Adrenal gland (tissue), 5 donors: ENCODE results near the gene NPAS4.

ENCODE experiments used
- POLR2A ChIP-seq, 2 donors: fragments of 450-650 bp; IDR thresholded peaks; one replicate each; pipeline ENCODE4 v1.6.1; 2017; ENCODE audit warnings: antibody characterized with exemption in 2 of 2, mild to moderate bottlenecking in 2 of 2, moderate library complexity in 1 of 2
- TF ChIP-seq, protein P1 (sequence below), 6 experiments: fragments of 450-650 bp in 4 of 6; fragments of 200-600 bp in 2 of 6; sonication (generic) in 1 of 6; IDR thresholded peaks; 1 replicate in 5 of 6; 2 replicates in 1 of 6; pipeline versions ENCODE4 v1.5.1 to v1.8.0; 2016 to 2021; ENCODE audit warnings: antibody characterized with exemption in 6 of 6, mild to moderate bottlenecking in 2 of 6, moderate library complexity in 1 of 6
- donor health status: DM: no; HTN: no; CAD: no.

DNA sequence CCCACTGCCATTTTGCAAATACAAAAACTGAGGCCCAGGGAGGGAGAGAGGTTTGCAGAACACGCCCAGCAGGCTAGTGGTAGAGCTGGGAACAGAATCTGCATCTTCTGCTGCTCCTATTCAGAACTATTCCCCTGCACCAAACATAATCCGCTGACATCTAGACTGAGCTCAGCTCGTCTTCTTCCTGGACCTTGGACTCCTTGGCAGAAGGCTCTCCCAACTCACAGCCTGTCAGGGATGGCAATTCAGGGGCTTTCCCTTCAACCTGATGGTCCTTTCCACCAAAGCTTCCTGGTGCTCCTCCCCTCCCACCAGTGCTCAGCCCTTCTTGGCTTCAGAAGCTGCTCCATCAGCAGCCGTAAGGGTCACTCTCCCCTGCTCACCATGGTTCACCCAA, 9.5 kb upstream of the NPAS4 start:
- TF ChIP-seq, protein P1, sequence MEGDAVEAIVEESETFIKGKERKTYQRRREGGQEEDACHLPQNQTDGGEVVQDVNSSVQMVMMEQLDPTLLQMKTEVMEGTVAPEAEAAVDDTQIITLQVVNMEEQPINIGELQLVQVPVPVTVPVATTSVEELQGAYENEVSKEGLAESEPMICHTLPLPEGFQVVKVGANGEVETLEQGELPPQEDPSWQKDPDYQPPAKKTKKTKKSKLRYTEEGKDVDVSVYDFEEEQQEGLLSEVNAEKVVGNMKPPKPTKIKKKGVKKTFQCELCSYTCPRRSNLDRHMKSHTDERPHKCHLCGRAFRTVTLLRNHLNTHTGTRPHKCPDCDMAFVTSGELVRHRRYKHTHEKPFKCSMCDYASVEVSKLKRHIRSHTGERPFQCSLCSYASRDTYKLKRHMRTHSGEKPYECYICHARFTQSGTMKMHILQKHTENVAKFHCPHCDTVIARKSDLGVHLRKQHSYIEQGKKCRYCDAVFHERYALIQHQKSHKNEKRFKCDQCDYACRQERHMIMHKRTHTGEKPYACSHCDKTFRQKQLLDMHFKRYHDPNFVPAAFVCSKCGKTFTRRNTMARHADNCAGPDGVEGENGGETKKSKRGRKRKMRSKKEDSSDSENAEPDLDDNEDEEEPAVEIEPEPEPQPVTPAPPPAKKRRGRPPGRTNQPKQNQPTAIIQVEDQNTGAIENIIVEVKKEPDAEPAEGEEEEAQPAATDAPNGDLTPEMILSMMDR (IDR thresholded peaks at IDR 0.05) = no peak
- no peak for TF ChIP-seq POLR2A (IDR thresholded peaks at IDR 0.05)
